Measurements from ENCODE around the gene UBL7.

DNA sequence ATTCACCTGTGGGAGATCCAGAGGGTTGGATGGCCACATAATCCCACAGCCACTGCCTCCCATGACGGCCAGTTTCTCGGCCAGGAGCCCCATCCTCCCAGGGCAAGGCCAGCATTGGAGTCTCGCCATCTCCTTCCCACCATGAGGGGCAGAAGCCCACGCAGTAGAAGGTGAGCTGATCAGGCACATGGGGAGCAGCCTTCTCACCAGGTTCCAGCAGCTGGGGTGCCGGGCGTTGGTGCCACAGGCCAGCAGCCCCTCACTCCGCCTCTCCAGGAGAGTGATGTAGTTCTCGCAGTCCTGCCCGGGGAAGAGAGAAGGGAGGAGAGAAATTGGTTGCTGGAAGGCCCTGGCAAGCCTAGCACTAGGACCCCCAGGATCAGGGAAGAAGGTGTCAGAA is 43.3 kb downstream of the UBL7 start:
- TF ChIP-seq, protein P1, sequence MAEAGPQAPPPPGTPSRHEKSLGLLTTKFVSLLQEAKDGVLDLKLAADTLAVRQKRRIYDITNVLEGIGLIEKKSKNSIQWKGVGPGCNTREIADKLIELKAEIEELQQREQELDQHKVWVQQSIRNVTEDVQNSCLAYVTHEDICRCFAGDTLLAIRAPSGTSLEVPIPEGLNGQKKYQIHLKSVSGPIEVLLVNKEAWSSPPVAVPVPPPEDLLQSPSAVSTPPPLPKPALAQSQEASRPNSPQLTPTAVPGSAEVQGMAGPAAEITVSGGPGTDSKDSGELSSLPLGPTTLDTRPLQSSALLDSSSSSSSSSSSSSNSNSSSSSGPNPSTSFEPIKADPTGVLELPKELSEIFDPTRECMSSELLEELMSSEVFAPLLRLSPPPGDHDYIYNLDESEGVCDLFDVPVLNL (IDR thresholded peaks at IDR 0.05; ENCODE audit: low read depth, low read length): no peak
- TF ChIP-seq POLR2AphosphoS5 (IDR thresholded peaks at IDR 0.05; ENCODE audit: low read length) (no peak), POLR2A (IDR thresholded peaks at IDR 0.05; ENCODE audit: low read depth, low read length) (peak; percentile 37; the same call in 1 of the 2 replicates), POLR2AphosphoS2 (IDR thresholded peaks at IDR 0.05; ENCODE audit: low read depth, low read length) (no peak)
- TF ChIP-seq, protein P2, sequence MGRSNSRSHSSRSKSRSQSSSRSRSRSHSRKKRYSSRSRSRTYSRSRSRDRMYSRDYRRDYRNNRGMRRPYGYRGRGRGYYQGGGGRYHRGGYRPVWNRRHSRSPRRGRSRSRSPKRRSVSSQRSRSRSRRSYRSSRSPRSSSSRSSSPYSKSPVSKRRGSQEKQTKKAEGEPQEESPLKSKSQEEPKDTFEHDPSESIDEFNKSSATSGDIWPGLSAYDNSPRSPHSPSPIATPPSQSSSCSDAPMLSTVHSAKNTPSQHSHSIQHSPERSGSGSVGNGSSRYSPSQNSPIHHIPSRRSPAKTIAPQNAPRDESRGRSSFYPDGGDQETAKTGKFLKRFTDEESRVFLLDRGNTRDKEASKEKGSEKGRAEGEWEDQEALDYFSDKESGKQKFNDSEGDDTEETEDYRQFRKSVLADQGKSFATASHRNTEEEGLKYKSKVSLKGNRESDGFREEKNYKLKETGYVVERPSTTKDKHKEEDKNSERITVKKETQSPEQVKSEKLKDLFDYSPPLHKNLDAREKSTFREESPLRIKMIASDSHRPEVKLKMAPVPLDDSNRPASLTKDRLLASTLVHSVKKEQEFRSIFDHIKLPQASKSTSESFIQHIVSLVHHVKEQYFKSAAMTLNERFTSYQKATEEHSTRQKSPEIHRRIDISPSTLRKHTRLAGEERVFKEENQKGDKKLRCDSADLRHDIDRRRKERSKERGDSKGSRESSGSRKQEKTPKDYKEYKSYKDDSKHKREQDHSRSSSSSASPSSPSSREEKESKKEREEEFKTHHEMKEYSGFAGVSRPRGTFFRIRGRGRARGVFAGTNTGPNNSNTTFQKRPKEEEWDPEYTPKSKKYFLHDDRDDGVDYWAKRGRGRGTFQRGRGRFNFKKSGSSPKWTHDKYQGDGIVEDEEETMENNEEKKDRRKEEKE (IDR thresholded peaks at IDR 0.05): no peak
- TF ChIP-seq, protein P3, sequence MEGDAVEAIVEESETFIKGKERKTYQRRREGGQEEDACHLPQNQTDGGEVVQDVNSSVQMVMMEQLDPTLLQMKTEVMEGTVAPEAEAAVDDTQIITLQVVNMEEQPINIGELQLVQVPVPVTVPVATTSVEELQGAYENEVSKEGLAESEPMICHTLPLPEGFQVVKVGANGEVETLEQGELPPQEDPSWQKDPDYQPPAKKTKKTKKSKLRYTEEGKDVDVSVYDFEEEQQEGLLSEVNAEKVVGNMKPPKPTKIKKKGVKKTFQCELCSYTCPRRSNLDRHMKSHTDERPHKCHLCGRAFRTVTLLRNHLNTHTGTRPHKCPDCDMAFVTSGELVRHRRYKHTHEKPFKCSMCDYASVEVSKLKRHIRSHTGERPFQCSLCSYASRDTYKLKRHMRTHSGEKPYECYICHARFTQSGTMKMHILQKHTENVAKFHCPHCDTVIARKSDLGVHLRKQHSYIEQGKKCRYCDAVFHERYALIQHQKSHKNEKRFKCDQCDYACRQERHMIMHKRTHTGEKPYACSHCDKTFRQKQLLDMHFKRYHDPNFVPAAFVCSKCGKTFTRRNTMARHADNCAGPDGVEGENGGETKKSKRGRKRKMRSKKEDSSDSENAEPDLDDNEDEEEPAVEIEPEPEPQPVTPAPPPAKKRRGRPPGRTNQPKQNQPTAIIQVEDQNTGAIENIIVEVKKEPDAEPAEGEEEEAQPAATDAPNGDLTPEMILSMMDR (IDR thresholded peaks at IDR 0.05 in 2 of 3, conservative IDR thresholded peaks at IDR 0.05 in 1 of 3; ENCODE audit: control insufficient read depth in 2 of 3, extremely low read depth in 1 of 3, insufficient read depth in 1 of 3, low read depth in 3 of 3, low read length in 3 of 3): no peak

Measured in GM12878 (cell line).